Stomach (tissue), 9 donors: ENCODE measurements around the gene TMEM37. TPM values are rescaled to one million over a fixed set of nuclear protein-coding genes. Genes with fewer than 3 reads are reported as not detected.

Source experiments
- DNase-seq, 2 donors: peaks; one replicate each; pipeline versions ENCODE4 v3.0.0 to v3.0.0-alpha.2; 2013 to 2019
- H3K27ac ChIP-seq, 5 donors: fragments of 200-600 bp in 4 of 5; sonication (generic) in 4 of 5; one replicate each; pipeline ENCODE4 v1.5.1; 2013 to 2019; ENCODE audit warnings: mild to moderate bottlenecking in 1 of 5, moderate library complexity in 1 of 5
- H3K27me3 ChIP-seq, 3 donors: fragments of 200-600 bp; sonication (generic); one replicate each; pipeline ENCODE4 v1.5.1; 2017 to 2019; ENCODE audit warnings: mixed run types in 1 of 3
- H3K36me3 ChIP-seq, 4 donors: fragments of 200-600 bp; sonication (generic); 1 replicate in 3 of 4; 2 replicates in 1 of 4; pipeline ENCODE4 v1.5.1; 2016 to 2019
- H3K4me1 ChIP-seq, 4 donors: fragments of 200-600 bp; sonication (generic); one replicate each; pipeline ENCODE4 v1.5.1; 2016 to 2019
- H3K4me3 ChIP-seq, 4 donors: fragments of 200-600 bp; sonication (generic) in 3 of 4; one replicate each; pipeline ENCODE4 v1.5.1; 2016 to 2019; ENCODE audit warnings: mild to moderate bottlenecking in 1 of 4
- H3K9me3 ChIP-seq, 4 donors: fragments of 200-600 bp; sonication (generic); one replicate each; pipeline ENCODE4 v1.5.1; 2016 to 2019
- CTCF ChIP-seq, 7 experiments: fragments of 450-650 bp in 4 of 7; fragments of 200-600 bp in 3 of 7; sonication (generic) in 3 of 7; IDR thresholded peaks; one replicate each; pipeline ENCODE4 v1.5.1; 2016 to 2019; ENCODE audit warnings: antibody characterized with exemption in 7 of 7, control low read depth in 2 of 7, mild to moderate bottlenecking in 1 of 7
- EP300 ChIP-seq: sonication (generic); formaldehyde crosslinking; IDR thresholded peaks from one replicate; pipeline ENCODE4 v1.6.1; 2017; ENCODE audit warnings: antibody characterized with exemption
- POLR2A ChIP-seq, 4 donors: fragments of 450-650 bp; IDR thresholded peaks; one replicate each; pipeline ENCODE4 v1.6.1; 2016; ENCODE audit warnings: antibody characterized with exemption in 4 of 4, control low read depth in 2 of 4, mild to moderate bottlenecking in 1 of 4, moderate library complexity in 1 of 4
- POLR2AphosphoS5 ChIP-seq, 3 donors: sonication (generic); formaldehyde crosslinking; IDR thresholded peaks; one replicate each; pipeline ENCODE4 v1.6.1; 2016; ENCODE audit warnings: antibody characterized with exemption in 3 of 3
- WGBS, 5 donors: extraction: QIAGEN DNeasy Blood & Tissue Kit in 3 of 5; methylation state at CpG; one replicate each; pipeline versions ENCODE4 v1.1.5 to v1.1.7; 2013 to 2018; 5-methylcytosine and 5-hydroxymethylcytosine counted together
- intact Hi-C: fragments of 100-400 bp; cut with DNase I; formaldehyde crosslinking; loops from one replicate; pipeline ENCODE4 v1.15.1; 2023; ENCODE audit warnings: low total_unique reads
- polyA plus RNA-seq, 3 donors: library from polyadenylated mRNA; stranded (reverse); fragments of 200-250 nt; gene quantifications; one replicate each; pipeline ENCODE4 v1.2.3, GENCODE V29; 2013
- total RNA-seq, 5 donors: library from RNA; depleted of rRNA; stranded (reverse); fragments of >200 nt; gene quantifications; one replicate each; pipeline versions ENCODE4 v1.1.0 to v1.2.3, GENCODE V29; 2014 to 2016
- donor health status: healthy with polysubstance abuse.
- donor health status: Bipolar disorder and iron deficiency.
- donor health status: healthy.

TMEM37 gene
- total and polyA plus RNA-seq, 8 donors: 5.7 to 27.8 (median 15.9) TPM; not detected in 1

GRCh38 chr2:119419803-119420508 lies 11.7 kb upstream of the TMEM37 start:
- 44 to 72% (median 57%) methylated on average over 1 of the region's 1 CpG for WGBS, 5 donors
- peaks cover 0 to 37% (median 9%) of the 10 kb centered on the region in 4 donors for H3K4me1 ChIP-seq
- intact Hi-C loops: loop anchor here (10.0 kb wide), 1 partner anchor 245 kb away; no protein-coding TSS in a partner anchor
- no peak for DNase-seq
- no peaks in the 10 kb centered on the region for H3K27me3 ChIP-seq
- H3K27ac ChIP-seq: peak overlapping the region in 3 of 5 donors; percentile 13 to 66 (median 44)
- TF ChIP-seq POLR2A (IDR thresholded peaks at IDR 0.05) (no peak), EP300 (no peak), CTCF (IDR thresholded peaks at IDR 0.05) (no peak), POLR2AphosphoS5 (IDR thresholded peaks at IDR 0.05) (no peak)
- H3K9me3 ChIP-seq: no peaks in the 10 kb centered on the region
- no peak overlapping the region for H3K4me3 ChIP-seq
- H3K36me3 ChIP-seq: no peaks in the 10 kb centered on the region

- Histone ChIP-seq H3K4me1 (peaks cover 6 to 43% (median 16%) of the 10 kb centered on the region in 4 donors), H3K27ac (peak overlapping the region in 1 of 5 donors; percentile 66)
- intact Hi-C loops: no loop called here
Measured at GRCh38 chr2:119421304-119421703, 10.3 kb upstream of the TMEM37 start.

GRCh38 chr2:119421741-119422140 lies 9.9 kb upstream of the TMEM37 start:
- no peak overlapping the region for H3K27ac ChIP-seq
- no peak for TF ChIP-seq CTCF (IDR thresholded peaks at IDR 0.05)
- no peak for TF ChIP-seq EP300
- TF ChIP-seq POLR2A (IDR thresholded peaks at IDR 0.05): no peak
- TF ChIP-seq POLR2AphosphoS5 (IDR thresholded peaks at IDR 0.05): no peak
- no peaks in the 10 kb centered on the region for H3K36me3 ChIP-seq
- no peaks in the 10 kb centered on the region for H3K9me3 ChIP-seq
- DNase-seq: no peak
- intact Hi-C loops: no loop called here
- H3K4me3 ChIP-seq: no peak overlapping the region
- peaks cover 11 to 48% (median 20%) of the 10 kb centered on the region in 4 donors for H3K4me1 ChIP-seq
- H3K27me3 ChIP-seq: no peaks in the 10 kb centered on the region

More at GRCh38 chr2:119421304-119421703, 10.3 kb upstream of the TMEM37 start:
- Histone ChIP-seq H3K9me3 (no peaks in the 10 kb centered on the region), H3K4me3 (no peak overlapping the region), H3K36me3 (no peaks in the 10 kb centered on the region), H3K27me3 (no peaks in the 10 kb centered on the region)
- DNase-seq: no peak
- 95 to 100% (median 97%) methylated on average over 1 of the region's 1 CpG for WGBS, 5 donors
- TF ChIP-seq POLR2AphosphoS5 (IDR thresholded peaks at IDR 0.05): no peak
- TF ChIP-seq EP300: no peak
- no peak for TF ChIP-seq POLR2A (IDR thresholded peaks at IDR 0.05)
- TF ChIP-seq CTCF (IDR thresholded peaks at IDR 0.05): no peak

- H3K9me3 ChIP-seq: no peaks in the 10 kb centered on the region
- H3K4me1 ChIP-seq: peaks cover 19 to 56% (median 28%) of the 10 kb centered on the region in 4 donors
- no peak overlapping the region for H3K27ac ChIP-seq
- TF ChIP-seq POLR2A (IDR thresholded peaks at IDR 0.05): no peak
- TF ChIP-seq POLR2AphosphoS5 (IDR thresholded peaks at IDR 0.05): no peak
- TF ChIP-seq CTCF (IDR thresholded peaks at IDR 0.05): no peak
- no peak for TF ChIP-seq EP300
- H3K36me3 ChIP-seq: no peaks in the 10 kb centered on the region
- no peak for DNase-seq
- no peaks in the 10 kb centered on the region for H3K27me3 ChIP-seq
- 44 to 84% (median 64%) methylated on average over 7 of the region's 7 CpGs for WGBS, 5 donors
- intact Hi-C loops: no loop called here
- H3K4me3 ChIP-seq: no peak overlapping the region
Measured at GRCh38 chr2:119422360-119423107, 9.1 kb upstream of the TMEM37 start.
